ENCODE results near the gene EMSY. TPM values are rescaled to one million over a fixed set of nuclear protein-coding genes. Genes with fewer than 3 reads are reported as not detected.

EMSY gene
- total RNA-seq, 1 experiment from 2014 or later: 29.3 TPM

DNA sequence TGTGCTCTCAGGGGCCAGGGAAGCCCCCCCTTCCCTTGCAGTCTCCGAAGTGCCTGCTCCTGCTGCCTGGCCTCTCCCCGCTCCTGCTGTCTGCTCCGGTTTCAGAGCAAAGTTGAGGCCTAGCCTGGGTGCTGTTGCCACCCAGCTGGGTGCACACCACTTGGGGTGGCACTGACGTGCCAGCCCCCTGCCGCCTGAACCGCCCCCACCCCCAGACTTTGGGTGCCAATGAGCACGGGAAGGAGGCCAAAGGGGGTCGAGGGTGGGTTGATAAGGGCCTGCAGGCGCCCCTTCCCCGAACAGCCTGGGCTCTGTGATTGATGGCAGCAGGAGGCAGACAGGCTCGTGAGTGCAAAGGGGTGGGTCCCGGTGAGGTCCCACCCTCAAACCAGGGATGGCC, 48.2 kb downstream of the EMSY start:
- Histone ChIP-seq H3K9ac (ENCODE audit: extremely low read depth, insufficient read length, low read length) (no peak overlapping the region), H2BK5ac (ENCODE audit: insufficient read length, low read length) (no peak overlapping the region), H4K8ac (replicated peaks; ENCODE audit: insufficient read length, low read depth, low read length) (no peak overlapping the region), H3K4ac (ENCODE audit: low read depth, low read length) (no peak overlapping the region), H3K9me3 (ENCODE audit: control insufficient read depth, low read depth, low read length) (no peaks in the 10 kb centered on the region), H3K4me1 (ENCODE audit: insufficient read depth, low read length) (no peaks in the 10 kb centered on the region), H2BK15ac (ENCODE audit: low read depth, low read length) (no peak overlapping the region), H3K79me2 (ENCODE audit: insufficient read depth, low read length) (no peaks in the 10 kb centered on the region), H3K23ac (ENCODE audit: insufficient read length, low read depth, low read length) (no peak overlapping the region), H3K56ac (ENCODE audit: insufficient read length, low read depth, low read length) (no peak overlapping the region), H3K27ac (ENCODE audit: insufficient read length, low read depth, low read length) (no peak overlapping the region), H3K14ac (ENCODE audit: insufficient read depth, low read length) (no peak overlapping the region), H2BK120ac (ENCODE audit: low read depth, low read length, poor library complexity, severe bottlenecking) (no peak overlapping the region), H4K20me1 (ENCODE audit: control insufficient read depth, insufficient read depth, insufficient read length) (no peaks in the 10 kb centered on the region), H3K23me2 (ENCODE audit: insufficient read length, low read depth, low read length, poor library complexity, severe bottlenecking) (no peaks in the 10 kb centered on the region), H2AK5ac (ENCODE audit: insufficient read length, low read length) (no peak overlapping the region), H2AFZ (ENCODE audit: low read length) (no peak overlapping the region), H3K4me2 (ENCODE audit: insufficient read depth, insufficient read length, low read length) (no peak overlapping the region), H2BK12ac (ENCODE audit: insufficient read length, low read depth, low read length) (no peak overlapping the region), H3K27me3 (ENCODE audit: insufficient read depth, low read length) (no peaks in the 10 kb centered on the region), H2BK20ac (ENCODE audit: low read depth, low read length, poor library complexity, severe bottlenecking) (no peak overlapping the region), H4K91ac (ENCODE audit: insufficient read length, low read depth, low read length) (no peak overlapping the region), H3T11ph (ENCODE audit: low read length) (no peak overlapping the region), H3K79me1 (ENCODE audit: insufficient read depth, low read depth, low read length, poor library complexity, severe bottlenecking) (no peaks in the 10 kb centered on the region), H4K5ac (ENCODE audit: insufficient read length, low read depth, low read length) (no peak overlapping the region), H3K18ac (ENCODE audit: insufficient read length, low read depth, low read length) (no peak overlapping the region)
- DNase-seq: no peak
- TF ChIP-seq, protein P1, sequence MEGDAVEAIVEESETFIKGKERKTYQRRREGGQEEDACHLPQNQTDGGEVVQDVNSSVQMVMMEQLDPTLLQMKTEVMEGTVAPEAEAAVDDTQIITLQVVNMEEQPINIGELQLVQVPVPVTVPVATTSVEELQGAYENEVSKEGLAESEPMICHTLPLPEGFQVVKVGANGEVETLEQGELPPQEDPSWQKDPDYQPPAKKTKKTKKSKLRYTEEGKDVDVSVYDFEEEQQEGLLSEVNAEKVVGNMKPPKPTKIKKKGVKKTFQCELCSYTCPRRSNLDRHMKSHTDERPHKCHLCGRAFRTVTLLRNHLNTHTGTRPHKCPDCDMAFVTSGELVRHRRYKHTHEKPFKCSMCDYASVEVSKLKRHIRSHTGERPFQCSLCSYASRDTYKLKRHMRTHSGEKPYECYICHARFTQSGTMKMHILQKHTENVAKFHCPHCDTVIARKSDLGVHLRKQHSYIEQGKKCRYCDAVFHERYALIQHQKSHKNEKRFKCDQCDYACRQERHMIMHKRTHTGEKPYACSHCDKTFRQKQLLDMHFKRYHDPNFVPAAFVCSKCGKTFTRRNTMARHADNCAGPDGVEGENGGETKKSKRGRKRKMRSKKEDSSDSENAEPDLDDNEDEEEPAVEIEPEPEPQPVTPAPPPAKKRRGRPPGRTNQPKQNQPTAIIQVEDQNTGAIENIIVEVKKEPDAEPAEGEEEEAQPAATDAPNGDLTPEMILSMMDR (conservative IDR thresholded peaks at IDR 0.05): no peak
- Mint-ChIP-seq H3K9me3 (no peaks in the 10 kb centered on the region), H3K4me1 (no peaks in the 10 kb centered on the region), H3K4me3 (no peak overlapping the region), H3K36me3 (ENCODE audit: insufficient read depth in 1 of 3, low read depth in 3 of 3) (peaks cover 13 to 38% (median 31%) of the 10 kb centered on the region in 3 experiments), H3K27ac (no peak overlapping the region), H3K27me3 (ENCODE audit: low read depth) (no peaks in the 10 kb centered on the region)
- no CpG with 5 or more reads among the region's 12 CpGs for WGBS (ENCODE audit: extremely low coverage, insufficient read length, low lambda C conversion rate)

All from H9 (cell line).